Astrocyte of the cerebellum (primary cell): ENCODE data around the gene FLNA.
A peak's percentile ranks its signal among the peaks of the same experiment; 100 is the strongest.

Experiments used
- DNase-seq: peaks from one replicate; pipeline ENCODE4 v3.0.0-alpha.2; 2011; ENCODE audit warnings: low read depth
- H3K4me3 ChIP-seq: 2 replicates; pipeline ENCODE4 v1.5.1; 2011; ENCODE audit warnings: mild to moderate bottlenecking, low read depth, low read length, moderate library complexity
- in situ Hi-C: cut with HindIII; loops from 2 replicates; pipeline ENCODE4 v1.10.0; 2017; ENCODE audit warnings: low sequenced_read_pairs
- TF ChIP-seq, protein P1 (sequence below): IDR thresholded peaks from 2 replicates; pipeline ENCODE4 v1.5.1; 2012; ENCODE audit warnings: low read length, low read depth, moderate library complexity, mild to moderate bottlenecking; ENCODE audit errors: missing control alignments

Gene FLNA, protein sequence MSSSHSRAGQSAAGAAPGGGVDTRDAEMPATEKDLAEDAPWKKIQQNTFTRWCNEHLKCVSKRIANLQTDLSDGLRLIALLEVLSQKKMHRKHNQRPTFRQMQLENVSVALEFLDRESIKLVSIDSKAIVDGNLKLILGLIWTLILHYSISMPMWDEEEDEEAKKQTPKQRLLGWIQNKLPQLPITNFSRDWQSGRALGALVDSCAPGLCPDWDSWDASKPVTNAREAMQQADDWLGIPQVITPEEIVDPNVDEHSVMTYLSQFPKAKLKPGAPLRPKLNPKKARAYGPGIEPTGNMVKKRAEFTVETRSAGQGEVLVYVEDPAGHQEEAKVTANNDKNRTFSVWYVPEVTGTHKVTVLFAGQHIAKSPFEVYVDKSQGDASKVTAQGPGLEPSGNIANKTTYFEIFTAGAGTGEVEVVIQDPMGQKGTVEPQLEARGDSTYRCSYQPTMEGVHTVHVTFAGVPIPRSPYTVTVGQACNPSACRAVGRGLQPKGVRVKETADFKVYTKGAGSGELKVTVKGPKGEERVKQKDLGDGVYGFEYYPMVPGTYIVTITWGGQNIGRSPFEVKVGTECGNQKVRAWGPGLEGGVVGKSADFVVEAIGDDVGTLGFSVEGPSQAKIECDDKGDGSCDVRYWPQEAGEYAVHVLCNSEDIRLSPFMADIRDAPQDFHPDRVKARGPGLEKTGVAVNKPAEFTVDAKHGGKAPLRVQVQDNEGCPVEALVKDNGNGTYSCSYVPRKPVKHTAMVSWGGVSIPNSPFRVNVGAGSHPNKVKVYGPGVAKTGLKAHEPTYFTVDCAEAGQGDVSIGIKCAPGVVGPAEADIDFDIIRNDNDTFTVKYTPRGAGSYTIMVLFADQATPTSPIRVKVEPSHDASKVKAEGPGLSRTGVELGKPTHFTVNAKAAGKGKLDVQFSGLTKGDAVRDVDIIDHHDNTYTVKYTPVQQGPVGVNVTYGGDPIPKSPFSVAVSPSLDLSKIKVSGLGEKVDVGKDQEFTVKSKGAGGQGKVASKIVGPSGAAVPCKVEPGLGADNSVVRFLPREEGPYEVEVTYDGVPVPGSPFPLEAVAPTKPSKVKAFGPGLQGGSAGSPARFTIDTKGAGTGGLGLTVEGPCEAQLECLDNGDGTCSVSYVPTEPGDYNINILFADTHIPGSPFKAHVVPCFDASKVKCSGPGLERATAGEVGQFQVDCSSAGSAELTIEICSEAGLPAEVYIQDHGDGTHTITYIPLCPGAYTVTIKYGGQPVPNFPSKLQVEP (N-terminal part only)

DNA sequence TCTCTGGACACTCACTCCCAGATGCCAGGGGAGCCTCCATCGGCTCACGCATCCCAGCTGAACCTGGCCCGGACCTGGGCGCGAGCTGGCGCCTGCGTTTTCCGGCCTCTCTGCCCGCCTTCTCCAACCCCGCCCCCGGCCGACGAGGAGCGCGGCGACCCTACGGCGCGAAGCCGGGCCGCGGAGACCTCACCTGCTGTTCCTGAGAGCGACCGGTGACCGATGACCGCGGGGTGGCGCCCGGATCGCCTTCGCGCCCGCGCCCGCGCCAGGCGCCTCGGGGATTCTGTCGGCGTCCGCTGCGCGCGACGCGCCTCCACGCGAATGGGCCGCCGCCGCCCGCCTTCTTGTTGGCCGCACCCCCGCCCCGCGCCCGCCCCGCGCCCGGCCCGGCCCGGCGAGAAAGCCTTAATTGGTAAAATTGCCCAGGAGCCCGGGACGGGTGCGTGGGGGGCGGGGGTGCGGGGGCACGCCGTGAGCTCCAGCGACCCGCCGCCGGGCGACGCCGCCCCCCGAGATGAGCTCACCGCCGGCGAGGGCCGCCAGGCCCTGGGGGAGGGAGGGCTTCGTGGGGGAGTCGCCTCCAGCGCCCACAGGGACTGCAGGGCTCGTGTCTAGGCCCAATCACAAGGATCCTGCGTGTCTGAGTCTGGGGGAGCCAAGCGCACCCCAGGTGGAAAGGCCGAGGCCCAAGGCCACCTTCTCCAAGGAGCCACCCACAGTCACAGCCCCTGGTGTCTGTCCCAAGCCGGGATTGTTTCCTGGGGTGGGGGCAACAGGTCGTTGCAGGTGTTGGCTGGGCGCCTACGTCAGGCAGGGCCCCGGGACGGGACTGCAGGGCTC, at the start of gene FLNA:
Gene FLNA (minus strand): TSS at position 322 of the 843 bp plus-strand sequence. CDS start 3,389 bp downstream, outside the sequence.
- no peak for DNase-seq
- H3K4me3 ChIP-seq, result peak within 1 kb of the TSS; percentile 51
- in situ Hi-C loops, result no loop called here
- TF ChIP-seq, protein P1, sequence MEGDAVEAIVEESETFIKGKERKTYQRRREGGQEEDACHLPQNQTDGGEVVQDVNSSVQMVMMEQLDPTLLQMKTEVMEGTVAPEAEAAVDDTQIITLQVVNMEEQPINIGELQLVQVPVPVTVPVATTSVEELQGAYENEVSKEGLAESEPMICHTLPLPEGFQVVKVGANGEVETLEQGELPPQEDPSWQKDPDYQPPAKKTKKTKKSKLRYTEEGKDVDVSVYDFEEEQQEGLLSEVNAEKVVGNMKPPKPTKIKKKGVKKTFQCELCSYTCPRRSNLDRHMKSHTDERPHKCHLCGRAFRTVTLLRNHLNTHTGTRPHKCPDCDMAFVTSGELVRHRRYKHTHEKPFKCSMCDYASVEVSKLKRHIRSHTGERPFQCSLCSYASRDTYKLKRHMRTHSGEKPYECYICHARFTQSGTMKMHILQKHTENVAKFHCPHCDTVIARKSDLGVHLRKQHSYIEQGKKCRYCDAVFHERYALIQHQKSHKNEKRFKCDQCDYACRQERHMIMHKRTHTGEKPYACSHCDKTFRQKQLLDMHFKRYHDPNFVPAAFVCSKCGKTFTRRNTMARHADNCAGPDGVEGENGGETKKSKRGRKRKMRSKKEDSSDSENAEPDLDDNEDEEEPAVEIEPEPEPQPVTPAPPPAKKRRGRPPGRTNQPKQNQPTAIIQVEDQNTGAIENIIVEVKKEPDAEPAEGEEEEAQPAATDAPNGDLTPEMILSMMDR, result no peak

DNA sequence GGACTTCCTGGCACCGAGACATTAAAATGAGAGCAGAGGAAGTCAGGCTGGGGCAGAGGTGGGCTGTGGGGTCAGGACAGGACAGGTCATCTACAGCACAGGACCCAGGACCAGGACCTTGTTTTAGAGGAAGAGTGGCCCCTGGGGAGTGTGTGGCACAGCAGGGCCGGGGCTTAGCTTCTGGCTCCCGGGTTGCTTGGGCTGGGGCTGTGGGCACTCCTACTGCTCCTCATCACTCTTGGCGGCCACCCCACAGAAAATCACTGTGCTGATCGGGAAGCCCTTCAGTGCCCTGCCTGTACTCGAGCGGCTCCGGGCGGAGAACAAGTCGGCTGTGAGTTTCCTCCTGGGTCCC, 45.9 kb upstream of the FLNA start:
- in situ Hi-C loops, result no loop called here
- TF ChIP-seq, protein P1, result no peak
- no peak for DNase-seq
- no peak overlapping the region for H3K4me3 ChIP-seq

DNA sequence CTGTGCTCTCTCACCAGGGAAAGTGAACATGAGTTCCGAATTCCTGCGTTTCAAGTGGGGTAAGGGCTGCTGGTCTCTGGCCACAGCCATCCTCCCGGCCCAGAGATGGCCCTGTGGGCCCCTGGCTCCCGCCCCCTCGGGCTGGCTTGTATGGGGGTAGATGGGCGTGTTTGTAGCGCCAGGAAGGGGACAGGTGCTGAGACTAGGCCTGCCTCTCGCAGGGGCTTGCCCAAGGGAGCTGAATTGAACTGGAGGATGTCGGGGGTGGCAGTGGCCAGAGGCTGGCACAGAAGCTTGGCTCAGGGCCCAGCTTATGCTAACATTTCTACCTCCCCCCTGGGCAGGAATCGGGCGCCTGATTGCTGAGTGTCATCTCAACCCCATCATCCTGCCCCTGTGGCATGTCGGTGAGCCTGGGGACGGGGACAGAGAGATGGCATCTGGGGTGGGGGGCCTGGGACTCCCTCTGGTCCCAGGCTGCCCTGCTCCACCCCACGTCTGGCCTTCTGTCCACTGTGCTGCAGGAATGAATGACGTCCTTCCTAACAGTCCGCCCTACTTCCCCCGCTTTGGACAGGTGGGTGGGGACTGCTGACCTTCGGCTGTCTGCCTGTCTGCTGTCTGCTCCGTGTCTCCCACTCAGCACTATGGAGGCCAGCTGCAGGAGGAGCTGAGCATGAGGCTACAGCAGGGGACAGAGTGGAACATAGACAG, 45.4 kb upstream of the FLNA start:
- in situ Hi-C loops, result no loop called here
- H3K4me3 ChIP-seq, result no peak overlapping the region
- TF ChIP-seq, protein P1, result no peak
- no peak for DNase-seq

DNA sequence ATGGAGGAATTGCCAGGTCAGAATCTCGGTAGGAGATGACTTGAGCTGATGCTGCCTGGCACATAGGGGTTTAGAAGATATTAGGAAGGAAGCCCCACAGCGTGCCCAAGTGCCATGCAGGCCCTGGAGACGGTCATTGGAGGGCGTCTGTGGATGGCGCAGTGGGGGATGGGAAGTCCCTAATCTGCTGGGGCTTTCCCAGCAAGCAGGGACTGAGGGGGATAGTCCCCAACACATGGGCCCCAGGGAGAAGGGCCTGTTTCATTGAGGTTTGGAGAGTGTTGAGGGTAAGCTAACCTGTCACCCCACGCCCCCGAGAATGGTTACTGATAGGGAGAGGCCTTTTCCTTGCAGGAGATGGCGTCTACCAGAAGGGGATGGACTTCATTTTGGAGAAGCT, 44.8 kb upstream of the FLNA start:
- TF ChIP-seq, protein P1, result no peak
- no peak for DNase-seq
- in situ Hi-C loops, result no loop called here
- H3K4me3 ChIP-seq, result no peak overlapping the region

DNA sequence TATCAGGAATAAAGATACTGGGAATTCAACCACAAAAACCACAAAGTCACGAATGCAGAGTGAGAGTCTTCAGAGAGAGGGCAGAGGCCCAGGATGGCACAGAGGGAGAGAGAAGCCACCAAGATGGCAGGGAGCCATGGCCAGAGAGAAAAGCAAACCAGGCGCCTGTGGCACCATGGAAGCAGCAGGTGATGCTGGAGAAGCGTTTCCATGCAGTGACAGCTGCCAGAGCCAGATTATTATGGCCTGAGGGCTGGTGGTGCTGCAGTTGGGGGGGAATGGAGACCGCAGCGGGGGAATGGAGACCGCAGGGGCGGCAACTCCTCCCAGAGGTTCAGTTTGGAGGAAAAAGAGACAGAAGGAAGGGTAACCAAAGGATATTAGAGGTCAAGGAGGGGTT, 42.7 kb upstream of the FLNA start:
- in situ Hi-C loops, result no loop called here

More for the DNA sequence above, 42.7 kb upstream of the FLNA start:
- DNase-seq, result no peak
- no peak overlapping the region for H3K4me3 ChIP-seq
- TF ChIP-seq, protein P1, result no peak
